Measurements from ENCODE around the gene PLEKHG4B. TPM values are rescaled to one million over a fixed set of nuclear protein-coding genes. Genes with fewer than 3 reads are reported as not detected.
"Not testable (repeated sequence)": the region's sequence is repeated elsewhere in the genome, so short reads cannot be mapped to it uniquely, and the experiment has no call there.

Gene PLEKHG4B
- total and polyA plus RNA-seq, 4 donors: 0.05 to 0.21 TPM; not detected in 2

DNA sequence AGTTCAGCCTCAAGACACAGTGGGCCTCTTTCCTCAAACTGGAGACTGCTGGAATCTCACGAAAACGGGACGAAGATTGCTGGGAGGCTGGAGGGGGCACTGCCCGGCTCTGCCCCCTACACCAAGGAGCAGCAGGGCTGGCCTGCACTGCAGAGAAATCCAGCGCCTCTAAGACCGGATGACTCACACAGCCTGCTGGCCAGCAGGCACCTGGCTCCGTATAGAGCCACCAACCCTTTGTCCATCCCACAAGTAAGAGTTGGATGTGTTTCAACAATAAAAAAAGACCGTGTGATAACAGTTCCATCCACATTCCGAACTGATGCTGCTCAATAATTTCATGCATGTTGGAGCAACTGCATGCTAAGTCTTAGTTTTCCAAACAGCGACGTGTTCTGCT, 114.4 kb downstream of the PLEKHG4B start:
- peak; percentile 76 for ATAC-seq (ENCODE audit: low FRiP score)

DNA sequence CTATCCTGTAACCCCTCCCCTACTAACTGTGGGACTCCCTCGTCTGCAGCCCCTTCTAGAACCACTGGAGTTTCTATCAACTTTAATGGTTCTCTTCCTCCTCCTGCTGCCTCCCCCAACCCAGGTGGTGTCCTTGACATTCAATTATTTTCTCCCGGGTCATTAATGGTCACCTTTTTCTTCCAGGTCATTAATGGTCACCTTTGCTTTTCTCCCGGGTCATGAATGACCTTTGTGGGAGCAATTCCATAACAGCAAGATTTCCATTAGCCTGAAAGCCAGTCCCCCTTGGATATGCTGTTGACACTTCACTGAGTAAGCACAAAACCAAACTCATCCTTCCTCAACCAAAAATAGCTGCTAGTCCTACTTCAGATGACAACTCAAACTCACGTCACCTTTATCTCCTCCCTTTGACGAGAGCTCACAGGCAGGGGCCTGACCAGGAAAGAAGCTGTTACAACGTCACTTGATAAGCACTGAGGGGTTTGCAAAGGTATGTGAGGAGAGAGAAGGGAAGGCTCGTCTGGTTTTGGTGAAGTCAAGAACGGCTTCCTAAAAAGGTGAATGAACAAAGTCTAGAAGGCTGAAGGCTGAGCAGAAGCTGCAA, 115.1 kb downstream of the PLEKHG4B start:
- no peaks in the 10 kb centered on the region for H3K9me3 ChIP-seq (ENCODE audit: control insufficient read depth, low read length)
- H3K36me3 ChIP-seq (ENCODE audit: control insufficient read depth in 1 of 2, insufficient read depth in 2 of 2, low read length in 1 of 2): no peaks in the 10 kb centered on the region
- no peak for ATAC-seq (ENCODE audit: low FRiP score)
- no peaks in the 10 kb centered on the region for H3K27me3 ChIP-seq (ENCODE audit: control insufficient read depth in 1 of 2, insufficient read depth in 2 of 2, low read length in 1 of 2)
- DNase-seq: peak in 1 of 2 donors; percentile 13
- 96 to 97% methylated on average over 8 of the region's 8 CpGs for WGBS, 2 donors
- H3K4me1 ChIP-seq (ENCODE audit: control insufficient read depth in 1 of 2, insufficient read depth in 2 of 2, low read length in 2 of 2): no peaks in the 10 kb centered on the region
- no peak overlapping the region for H3K4me3 ChIP-seq (ENCODE audit: low read length in 2 of 2)
- no peak overlapping the region for H3K27ac ChIP-seq (ENCODE audit: low read depth in 1 of 2, low read length in 2 of 2)
- intact Hi-C loops (cut with DNase I): no loop called here

More for the DNA sequence above, 114.4 kb downstream of the PLEKHG4B start:
- H3K27me3 ChIP-seq (ENCODE audit: control insufficient read depth in 1 of 2, insufficient read depth in 2 of 2, low read length in 1 of 2): no peaks in the 10 kb centered on the region
- intact Hi-C loops (cut with DNase I): no loop called here
- no peaks in the 10 kb centered on the region for H3K9me3 ChIP-seq (ENCODE audit: control insufficient read depth, low read length)
- no peak overlapping the region for H3K4me3 ChIP-seq (ENCODE audit: low read length in 2 of 2)
- H3K4me1 ChIP-seq (ENCODE audit: control insufficient read depth in 1 of 2, insufficient read depth in 2 of 2, low read length in 2 of 2): no peaks in the 10 kb centered on the region
- peak in 1 of 2 donors; percentile 51 for DNase-seq
- no peak overlapping the region for H3K27ac ChIP-seq (ENCODE audit: low read depth in 1 of 2, low read length in 2 of 2)
- no peaks in the 10 kb centered on the region for H3K36me3 ChIP-seq (ENCODE audit: control insufficient read depth in 1 of 2, insufficient read depth in 2 of 2, low read length in 1 of 2)
- 72 to 81% methylated on average over 11 of the region's 11 CpGs for WGBS, 2 donors

DNA sequence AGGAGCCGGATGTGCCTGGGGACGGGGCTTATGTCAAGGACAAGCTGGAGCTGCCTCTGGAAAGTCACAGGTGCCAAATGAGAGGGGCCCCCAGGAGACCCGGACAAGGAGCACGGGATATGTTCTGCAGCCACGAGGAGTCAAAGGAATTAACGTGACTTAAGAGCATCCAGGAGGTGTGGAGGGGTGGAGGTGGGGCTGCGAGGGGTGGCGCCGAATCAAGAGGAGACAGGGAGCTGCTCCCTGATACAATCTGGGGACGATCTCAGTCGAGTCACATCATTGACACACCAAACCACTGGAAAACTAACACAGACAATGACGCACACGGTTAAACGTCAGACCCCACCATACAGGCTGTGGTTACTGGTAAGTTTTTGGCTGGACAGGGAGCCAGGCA, 115.6 kb downstream of the PLEKHG4B start:
- ATAC-seq (ENCODE audit: low FRiP score) (no peak), DNase-seq (peak in 1 of 2 donors; percentile 61)
- intact Hi-C loops (cut with DNase I): no loop called here
- H3K27me3 ChIP-seq (ENCODE audit: control insufficient read depth in 1 of 2, insufficient read depth in 2 of 2, low read length in 1 of 2): no peaks in the 10 kb centered on the region
- no peaks in the 10 kb centered on the region for H3K9me3 ChIP-seq (ENCODE audit: control insufficient read depth, low read length)
- no peaks in the 10 kb centered on the region for H3K36me3 ChIP-seq (ENCODE audit: control insufficient read depth in 1 of 2, insufficient read depth in 2 of 2, low read length in 1 of 2)
- no peak overlapping the region for H3K4me3 ChIP-seq (ENCODE audit: low read length in 2 of 2)
- H3K27ac ChIP-seq (ENCODE audit: low read depth in 1 of 2, low read length in 2 of 2): no peak overlapping the region
- WGBS, 2 donors: 92 to 96% methylated on average over 14 of the region's 14 CpGs
- no peaks in the 10 kb centered on the region for H3K4me1 ChIP-seq (ENCODE audit: control insufficient read depth in 1 of 2, insufficient read depth in 2 of 2, low read length in 2 of 2)

DNA sequence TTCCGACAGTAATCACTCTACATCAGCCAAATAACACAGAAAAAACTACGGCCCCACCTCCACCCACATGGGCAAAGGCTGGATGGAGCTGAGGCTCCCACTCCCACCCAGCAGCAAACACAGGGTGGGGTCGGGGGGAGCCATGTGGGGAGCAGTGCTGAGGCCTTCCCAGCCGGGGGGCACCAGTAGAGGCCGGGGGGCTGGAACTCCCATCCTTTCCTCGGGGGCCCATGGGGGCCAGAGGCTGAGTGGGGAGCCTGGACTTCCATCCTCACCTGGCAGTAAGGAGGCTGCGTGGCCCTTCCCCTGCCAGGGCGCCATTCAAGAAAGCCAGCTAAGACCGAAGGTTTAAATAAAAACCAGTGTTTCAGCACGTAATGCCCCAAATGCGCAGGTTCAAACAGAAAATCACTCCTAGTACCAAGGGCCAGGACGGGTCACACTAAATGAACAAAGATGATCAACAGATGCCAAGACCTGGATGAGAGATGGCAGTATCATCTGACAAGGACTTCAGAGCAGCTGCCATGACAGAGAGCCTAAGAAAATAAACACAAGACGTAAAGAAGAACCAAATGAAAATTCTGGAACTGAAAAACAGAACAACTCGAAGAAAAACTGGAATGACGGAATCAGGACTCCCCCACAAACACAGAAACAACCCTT, 116.6 kb downstream of the PLEKHG4B start:
- no peak overlapping the region for H3K4me3 ChIP-seq (ENCODE audit: low read length in 2 of 2)
- intact Hi-C loops (cut with DNase I): no loop called here
- H3K9me3 ChIP-seq (ENCODE audit: control insufficient read depth, low read length): no peaks in the 10 kb centered on the region
- H3K4me1 ChIP-seq (ENCODE audit: control insufficient read depth in 1 of 2, insufficient read depth in 2 of 2, low read length in 2 of 2): no peaks in the 10 kb centered on the region
- ATAC-seq (ENCODE audit: low FRiP score): no peak
- peaks cover 0 to under 1% of the 10 kb centered on the region in 2 donors for H3K36me3 ChIP-seq (ENCODE audit: control insufficient read depth in 1 of 2, insufficient read depth in 2 of 2, low read length in 1 of 2)
- 77 to 85% methylated on average over 15 of the region's 15 CpGs for WGBS, 2 donors
- peak in 1 of 2 donors; percentile 55 for DNase-seq
- H3K27ac ChIP-seq (ENCODE audit: low read depth in 1 of 2, low read length in 2 of 2): no peak overlapping the region
- H3K27me3 ChIP-seq (ENCODE audit: control insufficient read depth in 1 of 2, insufficient read depth in 2 of 2, low read length in 1 of 2): no peaks in the 10 kb centered on the region

DNA sequence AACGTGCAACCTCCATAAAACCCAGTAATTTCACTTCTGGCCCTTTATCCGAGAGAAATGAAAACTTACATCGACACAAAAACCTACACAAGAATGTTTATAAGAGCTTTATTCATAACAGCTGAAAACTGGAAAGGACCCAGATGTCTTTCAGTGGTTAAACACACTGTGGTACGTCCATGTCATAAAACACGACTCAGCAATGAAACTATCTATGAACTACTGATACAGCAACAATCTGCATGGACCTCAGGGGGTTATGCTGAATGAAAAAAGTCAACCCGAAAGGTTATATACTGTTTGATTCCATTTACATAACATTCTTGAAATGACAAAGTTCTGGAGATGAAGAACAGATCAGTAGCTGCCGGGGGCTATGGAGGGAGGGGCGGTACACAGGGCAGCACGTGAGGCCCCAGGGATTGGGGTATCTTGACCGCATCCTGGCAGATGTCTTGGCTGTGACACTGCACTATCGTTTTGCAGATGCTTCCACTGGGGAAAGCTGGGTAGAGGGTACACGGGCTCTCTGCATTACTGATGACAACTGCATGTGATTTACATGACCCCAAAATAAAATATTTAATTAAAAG, 121.9 kb downstream of the PLEKHG4B start:
- no peaks in the 10 kb centered on the region for H3K27me3 ChIP-seq (ENCODE audit: control insufficient read depth in 1 of 2, insufficient read depth in 2 of 2, low read length in 1 of 2)
- H3K4me1 ChIP-seq (ENCODE audit: control insufficient read depth in 1 of 2, insufficient read depth in 2 of 2, low read length in 2 of 2): no peaks in the 10 kb centered on the region
- DNase-seq: no peak
- ATAC-seq (ENCODE audit: low FRiP score): no peak
- H3K9me3 ChIP-seq (ENCODE audit: control insufficient read depth, low read length): no peaks in the 10 kb centered on the region
- 95 to 98% methylated on average over 12 of the region's 12 CpGs for WGBS, 2 donors
- no peak overlapping the region for H3K27ac ChIP-seq (ENCODE audit: low read depth in 1 of 2, low read length in 2 of 2)
- peaks cover 0 to 4% of the 10 kb centered on the region in 2 donors for H3K36me3 ChIP-seq (ENCODE audit: control insufficient read depth in 1 of 2, insufficient read depth in 2 of 2, low read length in 1 of 2)
- no peak overlapping the region for H3K4me3 ChIP-seq (ENCODE audit: low read length in 2 of 2)
- intact Hi-C loops (cut with DNase I): no loop called here

DNA sequence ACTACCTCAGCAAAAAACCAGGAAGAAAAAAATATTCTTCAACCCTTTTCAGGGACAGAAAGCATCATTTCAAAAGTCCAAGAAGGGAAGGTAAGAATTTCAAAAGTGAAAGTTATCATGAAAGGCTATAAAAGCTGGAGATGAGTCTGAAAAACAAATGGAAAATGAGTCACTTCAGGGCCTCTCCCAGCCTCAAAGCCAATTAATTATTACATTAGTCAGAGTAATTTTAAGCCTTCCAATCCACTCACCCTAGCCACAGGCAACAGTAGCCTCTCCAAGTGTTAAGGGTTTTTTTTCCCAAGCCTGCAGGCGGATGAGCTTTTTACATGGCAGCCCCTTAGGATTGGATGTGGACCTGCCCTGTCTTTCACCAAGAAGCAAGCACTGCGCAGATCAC, 123.3 kb downstream of the PLEKHG4B start:
- ATAC-seq (ENCODE audit: low FRiP score): not testable (repeated sequence)

DNA sequence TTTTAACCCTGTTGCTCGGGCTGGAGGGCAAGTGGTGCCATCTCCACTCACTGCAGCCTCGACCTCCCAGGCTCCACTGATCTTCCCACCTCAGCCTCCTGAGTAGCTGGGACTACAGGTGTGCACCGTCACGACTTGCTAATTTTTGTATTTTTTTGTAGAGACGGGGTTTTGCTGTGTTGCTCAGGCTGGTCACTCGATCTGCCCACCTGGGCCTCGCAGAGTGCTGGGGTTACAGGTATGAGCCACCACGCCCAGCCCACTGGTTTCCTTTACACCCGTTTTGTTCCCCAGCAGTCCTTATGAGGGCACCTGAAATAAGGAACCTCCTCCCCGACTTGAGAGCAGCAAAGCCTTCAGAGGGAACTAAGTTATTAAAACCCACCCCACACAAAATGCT, 124.1 kb downstream of the PLEKHG4B start:
- H3K27me3 ChIP-seq (ENCODE audit: control insufficient read depth in 1 of 2, insufficient read depth in 2 of 2, low read length in 1 of 2); H3K4me1 ChIP-seq (ENCODE audit: control insufficient read depth in 1 of 2, insufficient read depth in 2 of 2, low read length in 2 of 2); ATAC-seq (ENCODE audit: low FRiP score); H3K4me3 ChIP-seq (ENCODE audit: low read length in 2 of 2); H3K9me3 ChIP-seq (ENCODE audit: control insufficient read depth, low read length); intact Hi-C loops (cut with DNase I); H3K36me3 ChIP-seq (ENCODE audit: control insufficient read depth in 1 of 2, insufficient read depth in 2 of 2, low read length in 1 of 2); H3K27ac ChIP-seq (ENCODE audit: low read depth in 1 of 2, low read length in 2 of 2): not testable (repeated sequence)
- DNase-seq: peak in 1 of 2 donors; percentile 24
- WGBS, 2 donors: 93% methylated on average over 9 of the region's 10 CpGs

More for the DNA sequence above, 123.3 kb downstream of the PLEKHG4B start:
- WGBS, 2 donors: 80 to 92% methylated on average over 1 to 2 of the region's 2 CpGs
- intact Hi-C loops (cut with DNase I); H3K4me1 ChIP-seq (ENCODE audit: control insufficient read depth in 1 of 2, insufficient read depth in 2 of 2, low read length in 2 of 2); H3K27me3 ChIP-seq (ENCODE audit: control insufficient read depth in 1 of 2, insufficient read depth in 2 of 2, low read length in 1 of 2); DNase-seq; H3K36me3 ChIP-seq (ENCODE audit: control insufficient read depth in 1 of 2, insufficient read depth in 2 of 2, low read length in 1 of 2); H3K9me3 ChIP-seq (ENCODE audit: control insufficient read depth, low read length); H3K27ac ChIP-seq (ENCODE audit: low read depth in 1 of 2, low read length in 2 of 2); H3K4me3 ChIP-seq (ENCODE audit: low read length in 2 of 2): not testable (repeated sequence)

DNA sequence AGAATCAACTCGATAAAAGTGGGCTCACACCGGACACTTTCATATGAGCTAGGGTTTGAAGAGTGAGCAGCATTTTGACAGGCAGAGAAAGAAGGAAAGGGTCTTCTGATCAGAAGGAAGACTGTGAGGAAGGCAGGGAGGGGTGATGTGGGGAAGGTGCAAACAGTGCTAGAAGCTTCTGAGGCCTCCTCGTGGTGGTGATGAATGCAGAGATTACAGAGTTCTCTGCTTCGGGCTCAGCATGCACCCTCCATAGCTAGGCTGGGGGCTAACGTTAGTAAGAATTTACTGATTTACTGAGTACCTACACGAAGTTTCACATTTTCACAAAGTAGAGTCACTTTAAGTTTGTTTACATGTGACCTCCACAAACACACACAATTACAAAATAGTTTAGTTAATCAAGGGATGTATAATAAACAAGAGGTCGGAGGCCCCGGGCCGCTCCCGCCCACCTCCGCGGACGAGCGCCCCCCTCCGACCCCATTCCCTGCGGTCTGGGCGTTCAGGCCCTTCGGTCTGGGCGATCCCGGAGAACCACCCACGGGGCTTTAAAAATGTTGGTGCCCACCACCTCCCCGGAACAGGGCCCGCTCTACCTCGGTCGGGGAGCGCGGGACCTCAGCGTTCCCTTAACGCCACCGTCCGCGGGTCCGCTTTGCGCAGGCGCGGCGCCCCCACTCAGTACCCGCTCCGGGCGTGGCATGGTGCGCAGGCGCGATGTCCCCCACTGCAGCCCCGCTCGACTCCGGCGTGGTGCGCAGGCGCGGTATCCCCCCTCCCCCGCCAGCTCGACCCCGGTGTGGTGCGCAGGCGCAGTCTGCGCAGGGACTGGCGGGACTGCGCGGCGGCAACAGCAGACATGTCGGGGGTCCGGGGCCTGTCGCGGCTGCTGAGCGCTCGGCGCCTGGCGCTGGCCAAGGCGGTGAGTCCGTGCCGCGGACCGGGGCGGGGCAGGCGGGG, 125.8 kb downstream of the PLEKHG4B start, which contains the start of the genes CCDC127 and SDHA:
CCDC127 (minus strand) TSS at position 660 of the 963 bp plus-strand sequence. CDS start 1,304 bp downstream, outside the sequence.
SDHA (plus strand) TSS at position 827 of the 963 bp plus-strand sequence; CDS start at position 863, 36 bp downstream.
- intact Hi-C loops (cut with DNase I): not testable (repeated sequence)

More for the DNA sequence above, 125.8 kb downstream of the PLEKHG4B start, which contains the start of the genes CCDC127 and SDHA:
- not testable (repeated sequence) for H3K36me3 ChIP-seq (ENCODE audit: control insufficient read depth in 1 of 2, insufficient read depth in 2 of 2, low read length in 1 of 2); H3K4me1 ChIP-seq (ENCODE audit: control insufficient read depth in 1 of 2, insufficient read depth in 2 of 2, low read length in 2 of 2); H3K27me3 ChIP-seq (ENCODE audit: control insufficient read depth in 1 of 2, insufficient read depth in 2 of 2, low read length in 1 of 2); H3K9me3 ChIP-seq (ENCODE audit: control insufficient read depth, low read length)
- Histone ChIP-seq H3K27ac (ENCODE audit: low read depth in 1 of 2, low read length in 2 of 2) (peak within 1 kb of the TSS in 1 of 2 donors; percentile 67), H3K4me3 (ENCODE audit: low read length in 2 of 2) (peak within 1 kb of the TSS; percentile 88 to 97)
- ATAC-seq (ENCODE audit: low FRiP score) (peak; percentile 98), DNase-seq (peak; percentile 98 to 100)
- WGBS, 2 donors: 1% methylated on average over 63 to 75 of the region's 75 CpGs

Data from aorta (tissue), 5 donors.